LHCN-M2 (cell line): Measurements from ENCODE around the gene CFAP46. TPM values are rescaled to one million over a fixed set of nuclear protein-coding genes. Genes with fewer than 3 reads are reported as not detected.
"Not testable (repeated sequence)": the region's sequence is repeated elsewhere in the genome, so short reads cannot be mapped to it uniquely, and the experiment has no call there.

Experiments
- DNase-seq: peaks from one replicate; pipeline ENCODE4 v3.0.0-alpha.2; 2012; ENCODE audit warnings: low read depth
- total RNA-seq: library from RNA; depleted of rRNA; stranded (reverse); fragments of >200 nt; gene quantifications from 2 replicates; pipeline ENCODE4 v1.2.3, GENCODE V29; 2014

Gene CFAP46
- total RNA-seq, 1 experiment from 2014 or later: not detected

GRCh38 chr10:132846631-132847415, 95.5 kb downstream of the CFAP46 start:
- DNase-seq: no peak

- no peak for DNase-seq
Observed at GRCh38 chr10:132845780-132846595, 96.4 kb downstream of the CFAP46 start.

GRCh38 chr10:132845041-132845551, 97.3 kb downstream of the CFAP46 start:
- no peak for DNase-seq

GRCh38 chr10:132844069-132844809, 98.1 kb downstream of the CFAP46 start:
- no peak for DNase-seq

GRCh38 chr10:132843276-132843675, 99.1 kb downstream of the CFAP46 start:
- not testable (repeated sequence) for DNase-seq

- DNase-seq: no peak
Observed at GRCh38 chr10:132842397-132842796, 100.0 kb downstream of the CFAP46 start.

GRCh38 chr10:132841615-132841975, 100.8 kb downstream of the CFAP46 start:
- no peak for DNase-seq

- no peak for DNase-seq
Observed at GRCh38 chr10:132840698-132841614, 101.4 kb downstream of the CFAP46 start.

GRCh38 chr10:132839061-132839460, 103.3 kb downstream of the CFAP46 start:
- no peak for DNase-seq

- no peak for DNase-seq
Observed at GRCh38 chr10:132838346-132838970, 103.9 kb downstream of the CFAP46 start.

- DNase-seq: no peak
Observed at GRCh38 chr10:132837905-132838304, 104.5 kb downstream of the CFAP46 start.

GRCh38 chr10:132836832-132837540, 105.4 kb downstream of the CFAP46 start:
- peak; percentile 1 for DNase-seq

- peak; percentile 14 for DNase-seq
Observed at GRCh38 chr10:132836248-132836831, 106.0 kb downstream of the CFAP46 start.

GRCh38 chr10:132835848-132836233, 106.5 kb downstream of the CFAP46 start:
- no peak for DNase-seq

GRCh38 chr10:132834891-132835847, 107.2 kb downstream of the CFAP46 start:
- no peak for DNase-seq

- DNase-seq: no peak
Observed at GRCh38 chr10:132834311-132834761, 108.0 kb downstream of the CFAP46 start.

GRCh38 chr10:132833421-132834111, 108.8 kb downstream of the CFAP46 start:
- no peak for DNase-seq
